PFSK-1 (cell line): ENCODE results near the gene GLTPD2.

Source experiments
- FOXP2 ChIP-seq: optimal IDR thresholded peaks from 2 replicates; pipeline ENCODE3; 2011; ENCODE audit warnings: borderline replicate concordance, control low read depth, inconsistent platforms; ENCODE audit not compliant: insufficient read depth; ENCODE audit errors: extremely low read length, extremely low read depth
- POLR2AphosphoS5 ChIP-seq: IDR thresholded peaks from 2 replicates; pipeline ENCODE4 v1.6.1; 2012; ENCODE audit warnings: low read depth, mild to moderate bottlenecking, control low read depth, low read length, moderate library complexity
- SIN3A ChIP-seq: IDR thresholded peaks from 2 replicates; pipeline ENCODE4 v1.6.1; 2012; ENCODE audit warnings: mild to moderate bottlenecking, low read length, moderate library complexity, borderline replicate concordance; ENCODE audit not compliant: insufficient read depth
- TF ChIP-seq, protein P1 (sequence below), 2 experiments: IDR thresholded peaks; 2 replicates each; pipeline versions ENCODE4 v1.6.1 to v1.8.0; 2011 to 2012; ENCODE audit warnings: low read depth in 2 of 2, low read length in 2 of 2, control low read depth in 1 of 2, inconsistent platforms in 1 of 2, mild to moderate bottlenecking in 1 of 2, moderate library complexity in 1 of 2; ENCODE audit not compliant: insufficient read depth in 1 of 2

DNA sequence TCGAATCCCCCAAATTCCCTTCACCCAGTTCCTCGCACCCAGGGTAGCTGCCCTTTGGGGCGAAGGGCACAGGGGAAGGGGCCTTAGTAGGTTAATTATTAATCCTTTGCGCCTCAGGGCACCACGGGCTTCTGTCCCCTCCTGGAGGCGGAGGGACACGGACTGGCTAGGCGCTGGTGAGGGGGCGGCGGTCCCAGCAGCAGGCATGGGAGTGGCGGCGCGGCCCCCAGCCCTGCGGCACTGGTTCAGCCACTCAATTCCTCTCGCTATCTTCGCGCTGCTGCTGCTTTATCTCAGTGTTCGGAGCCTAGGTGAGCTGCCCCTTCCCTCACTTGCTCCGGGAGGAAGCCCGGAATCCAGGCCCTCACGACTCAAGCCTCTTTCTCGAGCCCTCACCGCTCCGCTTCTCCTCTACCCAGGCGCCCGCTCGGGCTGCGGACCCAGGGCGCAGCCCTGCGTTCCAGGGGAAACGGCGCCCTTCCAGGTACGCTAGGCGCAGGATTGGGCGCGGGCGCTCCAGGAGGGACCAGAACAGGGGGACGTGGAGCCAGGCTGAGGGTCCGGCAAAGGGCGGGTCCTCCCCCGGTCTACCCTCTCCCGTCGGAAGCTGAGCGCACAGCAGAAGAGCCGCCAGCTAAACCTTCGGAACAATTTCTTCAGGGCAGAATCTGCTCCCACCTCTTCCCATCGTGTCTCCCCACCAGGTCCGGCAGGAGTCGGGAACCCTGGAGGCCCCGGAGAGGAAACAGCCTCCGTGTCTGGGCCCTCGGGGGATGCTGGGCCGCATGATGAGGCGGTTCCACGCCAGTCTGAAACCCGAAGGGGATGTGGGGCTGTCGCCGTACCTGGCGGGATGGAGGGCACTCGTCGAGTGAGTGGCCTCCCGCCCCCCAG, at the start of gene GLTPD2:
- TF ChIP-seq, protein P1, sequence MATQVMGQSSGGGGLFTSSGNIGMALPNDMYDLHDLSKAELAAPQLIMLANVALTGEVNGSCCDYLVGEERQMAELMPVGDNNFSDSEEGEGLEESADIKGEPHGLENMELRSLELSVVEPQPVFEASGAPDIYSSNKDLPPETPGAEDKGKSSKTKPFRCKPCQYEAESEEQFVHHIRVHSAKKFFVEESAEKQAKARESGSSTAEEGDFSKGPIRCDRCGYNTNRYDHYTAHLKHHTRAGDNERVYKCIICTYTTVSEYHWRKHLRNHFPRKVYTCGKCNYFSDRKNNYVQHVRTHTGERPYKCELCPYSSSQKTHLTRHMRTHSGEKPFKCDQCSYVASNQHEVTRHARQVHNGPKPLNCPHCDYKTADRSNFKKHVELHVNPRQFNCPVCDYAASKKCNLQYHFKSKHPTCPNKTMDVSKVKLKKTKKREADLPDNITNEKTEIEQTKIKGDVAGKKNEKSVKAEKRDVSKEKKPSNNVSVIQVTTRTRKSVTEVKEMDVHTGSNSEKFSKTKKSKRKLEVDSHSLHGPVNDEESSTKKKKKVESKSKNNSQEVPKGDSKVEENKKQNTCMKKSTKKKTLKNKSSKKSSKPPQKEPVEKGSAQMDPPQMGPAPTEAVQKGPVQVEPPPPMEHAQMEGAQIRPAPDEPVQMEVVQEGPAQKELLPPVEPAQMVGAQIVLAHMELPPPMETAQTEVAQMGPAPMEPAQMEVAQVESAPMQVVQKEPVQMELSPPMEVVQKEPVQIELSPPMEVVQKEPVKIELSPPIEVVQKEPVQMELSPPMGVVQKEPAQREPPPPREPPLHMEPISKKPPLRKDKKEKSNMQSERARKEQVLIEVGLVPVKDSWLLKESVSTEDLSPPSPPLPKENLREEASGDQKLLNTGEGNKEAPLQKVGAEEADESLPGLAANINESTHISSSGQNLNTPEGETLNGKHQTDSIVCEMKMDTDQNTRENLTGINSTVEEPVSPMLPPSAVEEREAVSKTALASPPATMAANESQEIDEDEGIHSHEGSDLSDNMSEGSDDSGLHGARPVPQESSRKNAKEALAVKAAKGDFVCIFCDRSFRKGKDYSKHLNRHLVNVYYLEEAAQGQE (IDR thresholded peaks at IDR 0.05; ENCODE audit: insufficient read depth in 1 of 2, low read depth in 2 of 2, low read length in 2 of 2), result no peak
- TF ChIP-seq POLR2AphosphoS5, result no peak
- no peak for TF ChIP-seq FOXP2
- no peak for TF ChIP-seq SIN3A
